ENCODE results near the gene MYCBPAP.

The MYCBPAP gene

GRCh38 chr17:50566886-50567285 lies 58.6 kb downstream of the MYCBPAP start:
- Mint-ChIP-seq H3K27me3 (peaks cover 92% of the 10 kb centered on the region), H3K27ac (no peak overlapping the region), H3K9me3 (no peaks in the 10 kb centered on the region), H3K4me3 (no peak overlapping the region), H3K36me3 (no peaks in the 10 kb centered on the region), H3K4me1 (peaks cover 14% of the 10 kb centered on the region)
- no peak for ATAC-seq

- Mint-ChIP-seq H3K4me1 (peaks cover 14% of the 10 kb centered on the region), H3K9me3 (no peaks in the 10 kb centered on the region), H3K4me3 (no peak overlapping the region), H3K27ac (no peak overlapping the region), H3K36me3 (no peaks in the 10 kb centered on the region), H3K27me3 (peaks cover 90% of the 10 kb centered on the region)
- no peak for ATAC-seq
Measured at GRCh38 chr17:50568659-50569058, 60.4 kb downstream of the MYCBPAP start.

GRCh38 chr17:50569592-50569991 lies 61.4 kb downstream of the MYCBPAP start:
- Mint-ChIP-seq H3K9me3 (no peaks in the 10 kb centered on the region), H3K4me1 (peaks cover 14% of the 10 kb centered on the region), H3K4me3 (no peak overlapping the region), H3K36me3 (no peaks in the 10 kb centered on the region), H3K27me3 (peaks cover 86% of the 10 kb centered on the region), H3K27ac (no peak overlapping the region)
- no peak for ATAC-seq

- Mint-ChIP-seq H3K4me1 (peaks cover 10% of the 10 kb centered on the region), H3K27ac (no peak overlapping the region), H3K9me3 (no peaks in the 10 kb centered on the region), H3K4me3 (no peak overlapping the region), H3K36me3 (no peaks in the 10 kb centered on the region), H3K27me3 (peaks cover 86% of the 10 kb centered on the region)
- no peak for ATAC-seq
Measured at GRCh38 chr17:50570032-50570431, 61.8 kb downstream of the MYCBPAP start.

GRCh38 chr17:50570528-50570927 lies 62.3 kb downstream of the MYCBPAP start:
- Mint-ChIP-seq H3K4me1 (peaks cover 5% of the 10 kb centered on the region), H3K27ac (no peak overlapping the region), H3K9me3 (no peaks in the 10 kb centered on the region), H3K4me3 (no peak overlapping the region), H3K36me3 (no peaks in the 10 kb centered on the region), H3K27me3 (peaks cover 81% of the 10 kb centered on the region)
- no peak for ATAC-seq

GRCh38 chr17:50571681-50572080 lies 63.4 kb downstream of the MYCBPAP start:
- Mint-ChIP-seq H3K4me3 (no peak overlapping the region), H3K4me1 (no peaks in the 10 kb centered on the region), H3K9me3 (no peaks in the 10 kb centered on the region), H3K36me3 (no peaks in the 10 kb centered on the region), H3K27me3 (peaks cover 74% of the 10 kb centered on the region), H3K27ac (no peak overlapping the region)
- no peak for ATAC-seq

- no peaks in the 10 kb centered on the region for H3K36me3 Mint-ChIP-seq
- H3K27ac Mint-ChIP-seq: no peak overlapping the region
- no peaks in the 10 kb centered on the region for H3K9me3 Mint-ChIP-seq
- no peak for ATAC-seq
- no peaks in the 10 kb centered on the region for H3K4me1 Mint-ChIP-seq
- peaks cover 74% of the 10 kb centered on the region for H3K27me3 Mint-ChIP-seq
- H3K4me3 Mint-ChIP-seq: no peak overlapping the region
Measured at GRCh38 chr17:50572541-50572940, 64.3 kb downstream of the MYCBPAP start.

- Mint-ChIP-seq H3K9me3 (no peaks in the 10 kb centered on the region), H3K4me1 (no peaks in the 10 kb centered on the region), H3K27ac (no peak overlapping the region), H3K4me3 (no peak overlapping the region), H3K36me3 (no peaks in the 10 kb centered on the region), H3K27me3 (peaks cover 75% of the 10 kb centered on the region)
- ATAC-seq: no peak
Measured at GRCh38 chr17:50573866-50574611, 65.8 kb downstream of the MYCBPAP start.

- Mint-ChIP-seq H3K4me3 (no peak overlapping the region), H3K9me3 (no peaks in the 10 kb centered on the region), H3K27ac (no peak overlapping the region), H3K27me3 (peaks cover 78% of the 10 kb centered on the region), H3K4me1 (no peaks in the 10 kb centered on the region), H3K36me3 (no peaks in the 10 kb centered on the region)
- peak; percentile 9 for ATAC-seq
Measured at GRCh38 chr17:50575581-50576210, 67.5 kb downstream of the MYCBPAP start.

GRCh38 chr17:50576864-50577263 lies 68.6 kb downstream of the MYCBPAP start:
- H3K36me3 Mint-ChIP-seq: no peaks in the 10 kb centered on the region
- ATAC-seq: no peak
- no peak overlapping the region for H3K4me3 Mint-ChIP-seq
- H3K4me1 Mint-ChIP-seq: no peaks in the 10 kb centered on the region
- H3K27me3 Mint-ChIP-seq: peaks cover 78% of the 10 kb centered on the region
- H3K9me3 Mint-ChIP-seq: no peaks in the 10 kb centered on the region
- no peak overlapping the region for H3K27ac Mint-ChIP-seq

GRCh38 chr17:50577451-50577954 lies 69.3 kb downstream of the MYCBPAP start:
- peaks cover 78% of the 10 kb centered on the region for H3K27me3 Mint-ChIP-seq
- no peaks in the 10 kb centered on the region for H3K9me3 Mint-ChIP-seq
- no peak overlapping the region for H3K27ac Mint-ChIP-seq
- no peaks in the 10 kb centered on the region for H3K36me3 Mint-ChIP-seq
- ATAC-seq: no peak
- no peak overlapping the region for H3K4me3 Mint-ChIP-seq
- no peaks in the 10 kb centered on the region for H3K4me1 Mint-ChIP-seq

- Mint-ChIP-seq H3K4me1 (no peaks in the 10 kb centered on the region), H3K36me3 (no peaks in the 10 kb centered on the region), H3K9me3 (no peaks in the 10 kb centered on the region), H3K27ac (no peak overlapping the region), H3K4me3 (no peak overlapping the region), H3K27me3 (peaks cover 75% of the 10 kb centered on the region)
- no peak for ATAC-seq
Measured at GRCh38 chr17:50578173-50578572, 69.9 kb downstream of the MYCBPAP start.

GRCh38 chr17:50579399-50579798 lies 71.2 kb downstream of the MYCBPAP start:
- Mint-ChIP-seq H3K9me3 (no peaks in the 10 kb centered on the region), H3K27me3 (peaks cover 81% of the 10 kb centered on the region), H3K36me3 (no peaks in the 10 kb centered on the region)

GRCh38 chr17:50580646-50581045 lies 72.4 kb downstream of the MYCBPAP start:
- no peaks in the 10 kb centered on the region for H3K4me1 Mint-ChIP-seq
- ATAC-seq: no peak
- H3K36me3 Mint-ChIP-seq: no peaks in the 10 kb centered on the region
- no peak overlapping the region for H3K27ac Mint-ChIP-seq
- H3K27me3 Mint-ChIP-seq: peaks cover 79% of the 10 kb centered on the region
- no peaks in the 10 kb centered on the region for H3K9me3 Mint-ChIP-seq
- H3K4me3 Mint-ChIP-seq: no peak overlapping the region

More at GRCh38 chr17:50579399-50579798, 71.2 kb downstream of the MYCBPAP start:
- Mint-ChIP-seq H3K4me1 (no peaks in the 10 kb centered on the region), H3K27ac (no peak overlapping the region), H3K4me3 (no peak overlapping the region)
- ATAC-seq: no peak

Measured in stimulated activated memory B cell treated with anti-CD40 and anti-IgM and Interleukin-4, amounts not matched to agents 10 μg/mL and 1 μg/mL and 100 μg/mL, for 72 hours (primary cell).